Stimulated activated effector memory CD8-positive, alpha-beta T cell treated with anti-CD3 and anti-CD28 coated beads, Interleukin-12 subunit alpha, Interleukin-12 subunit beta, amount 100 ng/mL, for 72 hours (primary cell): ENCODE data around the gene S1PR5.
A peak's percentile ranks its signal among the peaks of the same experiment; 100 is the strongest.

Source experiments
- ATAC-seq: fragments of 150-1000 bp; cut with Tn5 transposase; 2 replicates; pipeline ENCODE4 v1.10.0; 2021
- DNase-seq, 2 donors: peaks; one replicate each; pipeline ENCODE4 v3.0.0; 2021 to 2022; ENCODE audit warnings: low spot score in 2 of 2
- H3K27ac Mint-ChIP-seq: one replicate; pipeline ENCODE4 v1.8.0; 2022; ENCODE audit warnings: mild to moderate bottlenecking, mixed read lengths
- H3K36me3 Mint-ChIP-seq: one replicate; pipeline ENCODE4 v1.8.0; 2022; ENCODE audit warnings: mild to moderate bottlenecking, mixed read lengths
- H3K4me1 Mint-ChIP-seq: one replicate; pipeline ENCODE4 v1.8.0; 2022; ENCODE audit warnings: mixed read lengths
- H3K4me3 Mint-ChIP-seq: one replicate; pipeline ENCODE4 v1.8.0; 2022; ENCODE audit warnings: mild to moderate bottlenecking, mixed read lengths
- H3K9me3 Mint-ChIP-seq: one replicate; pipeline ENCODE4 v1.8.0; 2022; ENCODE audit warnings: mixed read lengths

S1PR5 gene, protein sequence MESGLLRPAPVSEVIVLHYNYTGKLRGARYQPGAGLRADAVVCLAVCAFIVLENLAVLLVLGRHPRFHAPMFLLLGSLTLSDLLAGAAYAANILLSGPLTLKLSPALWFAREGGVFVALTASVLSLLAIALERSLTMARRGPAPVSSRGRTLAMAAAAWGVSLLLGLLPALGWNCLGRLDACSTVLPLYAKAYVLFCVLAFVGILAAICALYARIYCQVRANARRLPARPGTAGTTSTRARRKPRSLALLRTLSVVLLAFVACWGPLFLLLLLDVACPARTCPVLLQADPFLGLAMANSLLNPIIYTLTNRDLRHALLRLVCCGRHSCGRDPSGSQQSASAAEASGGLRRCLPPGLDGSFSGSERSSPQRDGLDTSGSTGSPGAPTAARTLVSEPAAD

GRCh38 chr19:10517361-10517759, at the start of gene S1PR5:
TSS of gene S1PR5 (minus strand) at chr19:10517447. CDS start at chr19:10515011, 2,436 bp downstream.
- ATAC-seq (peak; percentile 53), DNase-seq (peak in 1 of 2 donors; percentile 40)
- H3K4me3 Mint-ChIP-seq, result peak within 1 kb of the TSS; percentile 72
- H3K4me1 Mint-ChIP-seq, result peaks cover 56% of the 10 kb centered on the region
- peak within 1 kb of the TSS; percentile 66 for H3K27ac Mint-ChIP-seq
- H3K36me3 Mint-ChIP-seq, result peaks cover 29% of the 10 kb centered on the region
- no peaks in the 10 kb centered on the region for H3K9me3 Mint-ChIP-seq

DNA sequence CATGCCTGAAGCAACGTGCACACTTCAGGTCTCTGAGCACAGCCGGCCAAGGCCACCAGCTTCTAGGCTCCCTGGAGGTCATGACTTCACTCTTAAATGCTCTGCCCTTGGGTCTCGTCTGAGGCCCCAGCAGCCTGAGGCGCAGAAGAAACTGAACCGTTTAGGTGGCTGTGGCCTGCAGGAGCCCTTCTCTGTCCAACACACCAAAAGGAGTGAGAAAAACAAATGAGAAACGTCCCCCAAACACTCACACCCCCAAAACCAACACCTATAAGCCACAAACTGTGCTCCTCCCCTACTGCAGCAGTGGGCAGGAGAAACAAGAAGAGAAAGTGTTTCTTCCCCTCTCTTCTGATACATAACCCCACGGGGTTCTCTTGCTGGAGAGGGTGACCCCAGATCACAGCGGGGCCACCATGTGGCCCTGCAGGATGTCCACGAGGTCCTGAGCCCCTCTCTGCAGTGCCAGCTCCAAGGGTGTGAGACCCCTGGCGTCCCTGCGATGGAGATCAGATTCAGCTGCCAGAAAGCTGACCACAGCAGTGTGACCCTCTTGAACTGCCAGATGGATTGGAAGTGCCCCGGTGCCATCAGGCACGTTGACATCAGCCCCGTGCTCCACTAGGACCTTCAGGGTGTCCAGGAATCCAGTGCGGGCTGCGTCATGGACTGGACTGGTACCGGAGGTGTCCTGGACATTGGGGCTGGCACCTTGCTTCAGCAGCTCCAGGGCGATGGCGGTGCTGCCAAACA, 49.6 kb upstream of the S1PR5 start:
- H3K36me3 Mint-ChIP-seq, result peaks cover 70% of the 10 kb centered on the region
- H3K27ac Mint-ChIP-seq, result peak overlapping the region; percentile 93
- DNase-seq, result peak; percentile 42 to 87
- ATAC-seq, result peak; percentile 46
- peak overlapping the region; percentile 98 for H3K4me3 Mint-ChIP-seq
- H3K9me3 Mint-ChIP-seq, result no peaks in the 10 kb centered on the region
- H3K4me1 Mint-ChIP-seq, result peaks cover 62% of the 10 kb centered on the region

DNA sequence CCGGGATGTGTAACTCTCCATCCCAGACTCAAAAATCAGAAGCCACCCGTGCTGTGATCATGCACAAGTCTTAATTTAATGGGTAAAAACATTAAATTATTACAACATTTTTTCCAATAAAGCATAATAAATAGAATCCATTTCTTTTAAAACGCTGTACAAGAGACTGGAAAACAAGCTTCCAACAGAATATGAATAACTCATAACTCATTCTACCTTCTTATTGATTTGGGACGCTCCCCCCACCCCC, 49.1 kb upstream of the S1PR5 start:
- DNase-seq (no peak), ATAC-seq (no peak)
- H3K27ac Mint-ChIP-seq, result peak overlapping the region; percentile 93
- peaks cover 67% of the 10 kb centered on the region for H3K4me1 Mint-ChIP-seq
- H3K4me3 Mint-ChIP-seq, result peak overlapping the region; percentile 98
- H3K9me3 Mint-ChIP-seq, result no peaks in the 10 kb centered on the region
- H3K36me3 Mint-ChIP-seq, result peaks cover 75% of the 10 kb centered on the region

DNA sequence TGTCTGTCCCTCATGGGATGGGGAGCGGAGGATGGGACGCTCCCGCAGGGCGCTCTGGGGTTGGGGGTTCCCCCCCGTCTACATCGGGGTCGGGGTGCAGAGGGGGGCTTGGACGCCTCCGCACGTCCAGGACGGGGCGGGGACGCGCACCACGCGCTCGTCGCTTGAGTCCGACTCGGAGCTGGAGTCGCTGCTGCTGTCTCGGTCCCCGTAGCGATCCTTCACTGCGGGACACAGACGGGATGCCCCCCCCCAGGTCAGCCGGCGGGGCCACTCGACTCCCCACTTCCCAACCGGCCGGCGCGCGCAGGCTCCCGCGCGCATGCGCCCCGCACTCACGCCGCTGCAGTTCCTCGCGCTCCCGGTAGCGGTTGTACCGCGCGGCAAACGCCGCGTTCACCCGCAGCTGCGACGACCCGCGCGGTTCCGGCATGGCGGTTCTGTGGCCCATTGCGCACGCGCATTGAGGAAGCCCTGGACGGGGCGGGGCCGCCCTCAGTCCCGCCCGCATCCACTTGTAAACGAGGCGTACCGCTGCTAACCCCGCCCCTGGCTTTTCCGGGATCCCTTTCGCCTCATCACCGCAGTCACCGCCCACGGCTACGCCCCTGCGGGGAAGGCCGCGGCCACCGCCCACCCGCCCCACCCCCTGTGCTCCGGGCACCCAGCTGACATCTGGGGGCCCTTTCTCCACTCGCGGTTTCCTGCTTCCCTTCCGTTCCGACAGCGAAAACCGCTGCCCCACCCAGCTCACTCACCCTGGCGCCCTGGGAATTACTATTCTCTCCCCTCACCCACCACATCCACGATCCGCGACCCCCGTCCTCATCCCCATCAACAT, 48.5 kb upstream of the S1PR5 start, which contains the start of gene KRI1:
TSS of gene KRI1 (minus strand) at position 444 of the 841 bp plus-strand sequence. CDS start at position 433, 11 bp downstream.
- H3K4me3 Mint-ChIP-seq, result peak within 1 kb of the TSS; percentile 98
- H3K36me3 Mint-ChIP-seq, result peaks cover 81% of the 10 kb centered on the region
- ATAC-seq (peak; percentile 61), DNase-seq (peak; percentile 99 to 100)
- H3K27ac Mint-ChIP-seq, result peak within 1 kb of the TSS; percentile 93
- no peaks in the 10 kb centered on the region for H3K9me3 Mint-ChIP-seq
- peaks cover 68% of the 10 kb centered on the region for H3K4me1 Mint-ChIP-seq

DNA sequence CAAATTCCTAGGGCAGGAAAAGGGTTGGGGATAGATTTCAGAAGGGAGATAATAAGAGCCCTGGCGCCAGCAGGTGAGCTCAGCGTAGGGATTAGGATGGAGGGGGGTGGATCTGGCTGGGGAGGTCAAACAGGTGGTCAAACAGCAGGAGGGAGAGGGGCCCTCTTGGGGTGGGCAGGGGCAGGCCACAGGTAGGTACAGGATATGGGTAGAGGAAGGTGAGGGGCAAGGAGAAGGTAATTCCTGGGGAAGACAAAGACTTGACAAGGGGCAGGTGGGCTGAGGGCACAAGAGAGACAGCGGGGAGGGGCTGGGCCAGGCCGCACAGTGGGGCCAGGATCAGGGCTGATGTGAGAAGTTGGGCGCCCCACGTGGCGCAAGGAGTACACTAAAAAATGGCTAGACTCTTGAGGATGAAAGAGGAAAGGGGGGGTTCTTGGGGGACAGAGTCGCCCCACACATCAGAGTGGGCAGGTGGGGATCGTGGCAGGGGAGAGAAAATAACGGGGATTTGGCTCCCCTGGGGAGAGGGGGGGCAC, 47.9 kb upstream of the S1PR5 start:
- DNase-seq, result no peak
- Mint-ChIP-seq H3K9me3 (no peaks in the 10 kb centered on the region), H3K27ac (peak overlapping the region; percentile 93), H3K4me1 (peaks cover 64% of the 10 kb centered on the region), H3K36me3 (peaks cover 88% of the 10 kb centered on the region), H3K4me3 (peak overlapping the region; percentile 98)
- ATAC-seq, result no peak

DNA sequence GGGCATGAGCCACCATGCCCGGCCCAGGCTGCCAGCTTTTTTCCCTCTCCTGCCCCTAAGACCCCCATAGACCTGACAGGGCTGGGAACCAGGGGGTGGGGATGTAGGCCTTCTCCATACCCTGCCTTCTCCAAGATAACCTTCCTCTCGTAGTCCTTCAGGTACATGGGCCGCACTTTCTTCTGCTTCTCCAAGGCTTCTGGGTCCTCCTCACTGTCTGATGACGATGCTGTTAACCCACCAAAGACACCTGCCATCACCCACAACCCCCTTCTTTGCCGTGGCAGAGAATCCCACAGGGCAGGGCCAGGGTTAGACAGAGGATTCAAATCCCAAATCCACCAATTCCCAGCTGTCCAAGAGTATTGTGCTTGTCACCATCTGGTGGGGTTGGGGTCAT, 45.4 kb upstream of the S1PR5 start:
- Mint-ChIP-seq H3K4me3 (no peak overlapping the region), H3K36me3 (peaks cover 96% of the 10 kb centered on the region), H3K27ac (no peak overlapping the region), H3K9me3 (no peaks in the 10 kb centered on the region), H3K4me1 (peaks cover 55% of the 10 kb centered on the region)
- DNase-seq, result no peak
- no peak for ATAC-seq

DNA sequence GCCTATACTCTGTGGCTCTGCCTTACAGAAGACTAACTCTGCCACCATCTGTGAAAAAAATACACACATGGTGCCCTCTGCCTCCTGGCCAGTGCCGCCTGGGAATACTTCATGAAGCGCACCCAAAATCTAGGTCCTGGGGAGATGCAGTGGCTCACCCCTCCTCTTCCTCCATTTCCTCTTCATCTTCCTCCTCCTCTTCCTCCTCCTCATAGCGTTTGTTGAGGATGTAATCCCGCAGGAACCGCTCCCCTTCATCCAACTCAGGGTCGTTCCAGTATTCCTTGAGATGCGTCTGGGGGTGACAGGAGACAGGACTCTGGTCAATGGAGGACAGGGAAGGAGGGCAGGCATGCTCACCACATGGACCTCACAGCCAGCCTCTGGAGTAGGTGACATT, 42.9 kb upstream of the S1PR5 start:
- Mint-ChIP-seq H3K4me1 (peaks cover 37% of the 10 kb centered on the region), H3K27ac (no peak overlapping the region), H3K36me3 (peaks cover 97% of the 10 kb centered on the region), H3K4me3 (no peak overlapping the region), H3K9me3 (no peaks in the 10 kb centered on the region)
- DNase-seq (no peak), ATAC-seq (no peak)

GRCh38 chr19:10557603-10558197, 40.5 kb upstream of the S1PR5 start:
- H3K4me3 Mint-ChIP-seq, result no peak overlapping the region

DNA sequence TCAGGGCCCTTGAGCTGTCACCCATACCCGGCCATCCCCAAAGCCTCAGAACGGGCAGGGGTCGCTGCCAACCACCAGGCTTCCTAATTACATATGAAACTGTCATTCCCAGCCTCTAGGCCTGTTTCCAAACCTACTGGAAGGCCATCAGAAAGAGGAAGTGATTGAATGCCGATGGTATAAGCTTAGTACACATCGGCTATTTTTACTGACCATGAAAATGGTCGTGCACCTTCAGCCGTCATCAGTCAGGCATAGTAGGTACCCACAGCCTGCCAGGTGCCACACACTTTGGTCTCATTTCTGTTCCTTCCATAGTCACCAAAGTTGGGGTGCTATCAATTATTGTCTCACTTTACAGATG, 38.3 kb upstream of the S1PR5 start:
- Mint-ChIP-seq H3K36me3 (peaks cover 100% of the 10 kb centered on the region), H3K27ac (peak overlapping the region; percentile 91), H3K9me3 (no peaks in the 10 kb centered on the region), H3K4me1 (peaks cover 50% of the 10 kb centered on the region), H3K4me3 (no peak overlapping the region)
- DNase-seq (no peak), ATAC-seq (no peak)

More at GRCh38 chr19:10557603-10558197, 40.5 kb upstream of the S1PR5 start:
- Mint-ChIP-seq H3K27ac (no peak overlapping the region), H3K36me3 (peaks cover 100% of the 10 kb centered on the region), H3K9me3 (no peaks in the 10 kb centered on the region), H3K4me1 (peaks cover 51% of the 10 kb centered on the region)
- no peak for DNase-seq
- no peak for ATAC-seq

GRCh38 chr19:10554760-10555609, 37.7 kb upstream of the S1PR5 start:
- H3K4me1 Mint-ChIP-seq, result peaks cover 50% of the 10 kb centered on the region
- H3K4me3 Mint-ChIP-seq, result peak overlapping the region; percentile 55
- peaks cover 100% of the 10 kb centered on the region for H3K36me3 Mint-ChIP-seq
- peak overlapping the region; percentile 91 for H3K27ac Mint-ChIP-seq
- ATAC-seq (no peak), DNase-seq (no peak)
- no peaks in the 10 kb centered on the region for H3K9me3 Mint-ChIP-seq

GRCh38 chr19:10553943-10554381, 36.7 kb upstream of the S1PR5 start:
- Mint-ChIP-seq H3K27ac (peak overlapping the region; percentile 91), H3K4me1 (peaks cover 50% of the 10 kb centered on the region), H3K9me3 (no peaks in the 10 kb centered on the region), H3K36me3 (peaks cover 100% of the 10 kb centered on the region), H3K4me3 (peak overlapping the region; percentile 55)
- ATAC-seq (peak; percentile 82), DNase-seq (peak; percentile 42 to 81)

DNA sequence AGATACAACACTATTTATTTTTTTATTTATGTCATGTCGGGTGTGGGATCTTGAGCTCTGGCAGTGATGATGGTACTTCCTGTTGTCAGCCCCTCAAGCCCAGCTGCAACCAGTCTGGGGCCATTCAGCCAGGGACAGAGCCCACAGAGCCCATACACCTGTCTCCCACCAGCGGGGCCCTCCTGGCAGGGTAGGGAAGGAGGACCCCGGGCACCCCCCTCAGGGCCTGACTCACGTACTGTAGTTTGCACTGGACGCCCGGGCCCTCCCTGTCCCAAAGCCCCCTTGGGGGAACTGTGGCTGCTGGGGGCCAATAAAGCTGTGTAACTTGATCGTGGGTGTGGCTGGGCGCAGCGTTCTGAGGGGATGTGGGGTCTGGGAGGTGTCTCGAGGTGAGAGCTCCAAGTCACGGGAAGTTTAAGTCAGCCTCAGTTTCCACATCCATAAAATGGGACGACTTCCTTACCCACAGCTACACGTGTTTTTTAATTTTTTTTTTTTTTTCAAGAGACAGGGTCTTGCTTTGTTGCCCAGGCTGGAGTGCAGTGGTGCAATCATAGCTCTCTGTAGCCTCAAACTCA, 35.9 kb upstream of the S1PR5 start:
- Mint-ChIP-seq H3K9me3 (no peaks in the 10 kb centered on the region), H3K27ac (peak overlapping the region; percentile 91), H3K4me1 (peaks cover 46% of the 10 kb centered on the region), H3K4me3 (peak overlapping the region; percentile 55), H3K36me3 (peaks cover 100% of the 10 kb centered on the region)
- ATAC-seq (no peak), DNase-seq (no peak)

GRCh38 chr19:10552510-10553053, 35.3 kb upstream of the S1PR5 start:
- H3K9me3 Mint-ChIP-seq, result no peaks in the 10 kb centered on the region
- H3K36me3 Mint-ChIP-seq, result peaks cover 98% of the 10 kb centered on the region
- ATAC-seq (no peak), DNase-seq (no peak)
- H3K27ac Mint-ChIP-seq, result peak overlapping the region; percentile 91
- H3K4me3 Mint-ChIP-seq, result peak overlapping the region; percentile 55
- peaks cover 42% of the 10 kb centered on the region for H3K4me1 Mint-ChIP-seq
